GM20000 (cell line): ENCODE measurements around the gene MRPS31.

Source experiments
- DNase-seq: peaks from one replicate; pipeline ENCODE4 v3.0.0; 2012; ENCODE audit warnings: low spot score
- TF ChIP-seq, protein P1 (sequence below): IDR thresholded peaks from 2 replicates; pipeline ENCODE4 v1.5.1; 2012; ENCODE audit warnings: mild to moderate bottlenecking, control low read depth; ENCODE audit errors: extremely low read depth, missing control alignments

Gene MRPS31

DNA sequence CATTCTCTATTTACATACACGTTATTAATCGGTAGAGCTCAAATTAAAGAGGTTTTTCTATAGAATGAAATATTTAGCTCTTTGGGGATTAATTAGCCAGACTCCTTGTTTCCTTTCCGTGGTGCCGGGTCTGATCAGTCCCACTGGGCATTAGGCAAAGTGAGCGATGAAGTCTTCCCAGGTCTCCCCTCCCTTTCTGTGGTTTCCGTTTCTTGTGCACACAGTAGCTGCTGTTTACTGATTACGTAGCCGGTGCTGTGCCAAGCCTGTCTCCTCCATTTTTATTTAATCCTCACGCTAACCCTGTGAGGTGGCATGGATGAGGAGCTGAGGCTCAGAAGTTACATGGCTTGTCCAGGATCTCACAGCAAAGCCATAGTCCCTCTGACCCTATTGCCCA, 27.4 kb upstream of the MRPS31 start:
- TF ChIP-seq, protein P1, sequence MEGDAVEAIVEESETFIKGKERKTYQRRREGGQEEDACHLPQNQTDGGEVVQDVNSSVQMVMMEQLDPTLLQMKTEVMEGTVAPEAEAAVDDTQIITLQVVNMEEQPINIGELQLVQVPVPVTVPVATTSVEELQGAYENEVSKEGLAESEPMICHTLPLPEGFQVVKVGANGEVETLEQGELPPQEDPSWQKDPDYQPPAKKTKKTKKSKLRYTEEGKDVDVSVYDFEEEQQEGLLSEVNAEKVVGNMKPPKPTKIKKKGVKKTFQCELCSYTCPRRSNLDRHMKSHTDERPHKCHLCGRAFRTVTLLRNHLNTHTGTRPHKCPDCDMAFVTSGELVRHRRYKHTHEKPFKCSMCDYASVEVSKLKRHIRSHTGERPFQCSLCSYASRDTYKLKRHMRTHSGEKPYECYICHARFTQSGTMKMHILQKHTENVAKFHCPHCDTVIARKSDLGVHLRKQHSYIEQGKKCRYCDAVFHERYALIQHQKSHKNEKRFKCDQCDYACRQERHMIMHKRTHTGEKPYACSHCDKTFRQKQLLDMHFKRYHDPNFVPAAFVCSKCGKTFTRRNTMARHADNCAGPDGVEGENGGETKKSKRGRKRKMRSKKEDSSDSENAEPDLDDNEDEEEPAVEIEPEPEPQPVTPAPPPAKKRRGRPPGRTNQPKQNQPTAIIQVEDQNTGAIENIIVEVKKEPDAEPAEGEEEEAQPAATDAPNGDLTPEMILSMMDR = no peak
- DNase-seq = no peak

DNA sequence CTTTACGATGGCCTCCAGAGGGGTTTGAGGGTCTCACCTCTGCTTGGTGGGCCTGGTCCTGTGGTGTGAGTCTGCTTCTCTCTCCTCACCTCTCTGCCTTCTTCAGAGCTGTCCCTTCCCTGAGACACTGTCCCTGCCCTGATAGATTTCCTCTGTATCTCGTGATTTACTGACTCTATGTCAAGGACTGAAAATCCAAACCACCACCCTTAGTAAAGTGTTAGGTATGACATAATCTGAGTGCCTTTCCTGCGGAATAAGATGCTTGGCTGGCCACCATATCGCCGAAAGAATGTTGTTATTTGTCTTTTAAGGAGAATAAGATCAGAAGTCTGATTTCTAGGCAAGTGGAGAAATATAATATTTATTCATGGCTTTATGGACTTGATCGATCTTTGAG, 25.7 kb upstream of the MRPS31 start:
- DNase-seq = no peak
- TF ChIP-seq, protein P1 = no peak

DNA sequence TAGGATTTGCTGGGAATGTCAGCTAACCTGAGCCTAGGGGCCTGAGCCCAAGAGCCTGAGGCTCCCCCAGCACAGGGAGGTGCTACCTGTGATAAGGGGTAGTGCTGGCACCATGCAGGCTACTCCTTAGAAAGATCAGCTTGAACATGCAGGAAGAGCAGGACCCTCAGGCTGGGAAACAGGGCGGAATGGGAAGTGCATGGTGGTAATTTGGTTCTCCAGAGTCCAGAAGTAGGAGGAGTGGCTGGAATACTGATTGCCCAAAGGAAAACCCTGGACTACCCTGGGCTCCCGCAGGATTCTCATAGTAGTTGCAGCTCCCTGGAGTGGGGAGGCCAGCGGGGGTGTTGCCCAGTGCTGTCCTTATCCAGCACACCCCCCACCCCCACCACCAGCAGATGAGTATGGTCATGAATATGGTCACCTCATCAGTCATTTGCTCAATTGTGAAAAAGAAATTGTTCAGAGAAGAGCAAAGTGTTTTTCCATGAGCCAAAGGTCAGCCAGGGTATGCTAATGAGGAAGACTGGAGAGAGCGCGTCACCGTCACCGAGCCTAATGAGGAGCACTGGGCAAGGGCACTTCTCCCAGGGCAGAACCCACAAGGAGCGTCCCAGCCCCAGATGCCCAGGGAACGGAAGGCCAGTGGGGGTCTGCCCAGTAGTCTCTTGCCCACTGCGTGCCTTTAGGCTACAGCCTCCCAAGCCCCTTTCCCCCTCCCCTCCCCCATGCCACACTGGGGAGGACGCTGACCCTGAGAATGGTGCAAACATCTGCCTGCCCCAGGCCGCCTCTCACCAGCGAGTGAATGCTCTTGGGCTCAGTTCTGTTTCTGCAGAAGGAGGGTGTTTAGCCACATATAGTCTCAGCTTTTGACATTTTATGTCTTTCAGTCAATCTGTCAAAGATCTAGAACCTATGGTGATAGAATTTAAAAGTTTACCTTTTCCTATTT, 23.7 kb upstream of the MRPS31 start:
- DNase-seq = no peak
- TF ChIP-seq, protein P1 = no peak

- TF ChIP-seq, protein P1 = no peak
- no peak for DNase-seq
Observed at GRCh38 chr13:40793339-40793738, 22.3 kb upstream of the MRPS31 start.

DNA sequence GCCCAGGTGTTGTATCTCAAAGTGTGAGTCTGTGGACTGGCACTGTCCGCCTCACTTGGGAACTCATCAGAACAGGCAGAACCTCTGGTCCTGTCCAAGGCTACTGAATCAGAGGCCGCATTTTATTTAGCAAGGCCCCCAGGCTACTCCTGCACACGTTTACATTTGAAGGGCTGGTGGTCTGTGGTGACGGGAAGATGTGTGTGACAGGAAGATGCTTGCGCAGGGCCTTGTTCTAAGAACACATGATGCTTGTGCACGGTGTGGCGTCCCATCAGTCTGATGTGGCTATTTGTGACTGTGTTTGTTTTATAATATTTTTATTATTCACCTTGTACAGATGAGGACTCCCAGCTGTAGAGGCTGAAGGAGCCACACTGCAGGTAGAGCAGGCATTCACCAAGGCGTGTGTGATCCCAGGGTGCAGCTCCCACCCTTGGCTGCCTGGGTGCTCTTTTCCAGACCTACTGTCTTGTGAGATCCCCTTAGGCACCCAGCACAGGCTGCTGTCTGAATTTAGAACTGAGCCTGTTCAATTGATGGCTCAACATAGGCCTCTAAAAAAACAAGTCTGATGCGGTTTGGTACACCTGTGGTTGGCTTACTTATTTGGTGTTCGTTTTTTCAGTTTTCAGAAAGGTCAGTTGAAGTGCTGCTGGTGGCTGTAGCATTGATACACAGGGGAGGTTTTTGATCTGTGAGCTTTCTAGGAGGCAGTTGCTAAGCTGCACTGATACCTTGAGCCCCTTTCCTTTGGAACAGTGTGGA, 21.5 kb upstream of the MRPS31 start:
- peak; percentile 34 for DNase-seq
- TF ChIP-seq, protein P1 = no peak

DNA sequence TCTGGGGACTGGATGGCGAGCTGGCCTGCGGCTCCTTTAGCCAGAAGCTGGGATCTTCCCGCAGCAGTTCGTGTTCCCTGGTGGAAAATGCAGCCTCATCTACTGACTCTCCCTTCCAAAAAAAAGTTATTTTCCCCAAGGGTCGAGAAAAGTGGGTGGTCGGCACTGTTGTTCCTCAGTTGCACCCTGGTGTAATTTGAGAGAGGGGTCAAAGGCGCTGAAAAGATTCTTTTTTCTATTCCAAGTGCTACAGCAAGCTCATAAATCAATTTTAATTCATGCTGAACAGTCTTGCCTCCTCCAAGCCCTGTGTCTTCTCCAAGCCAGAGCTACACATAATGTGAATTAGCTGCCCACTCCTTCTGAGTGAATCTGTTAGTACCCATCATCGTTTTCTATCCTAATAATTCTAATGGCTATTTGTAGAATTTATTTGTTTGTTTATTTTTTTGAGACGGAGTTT, 19.2 kb upstream of the MRPS31 start:
- DNase-seq = no peak
- TF ChIP-seq, protein P1 = no peak
